H4 (cell line): ENCODE measurements around the gene U2AF1L4. TPM values are rescaled to one million over a fixed set of nuclear protein-coding genes. Genes with fewer than 3 reads are reported as not detected.

Experiments used
- DNase-seq: peaks from one replicate; pipeline ENCODE4 v3.0.0-alpha.2; 2015; ENCODE audit warnings: low spot score
- total RNA-seq: library from RNA; depleted of rRNA; stranded (reverse); fragments of >200 nt; shearing (Covaris generic); gene quantifications from 2 replicates; pipeline ENCODE4 v1.2.3, GENCODE V29; 2014; rRNA removed

Gene U2AF1L4
- total RNA-seq, 1 experiment from 2014 or later, result 27.5 TPM

- no peak for DNase-seq
These were observed 32.4 kb downstream of the U2AF1L4 start for GRCh38 chr19:35712567-35713505.

- no peak for DNase-seq
These were observed 34.2 kb downstream of the U2AF1L4 start for GRCh38 chr19:35710784-35711723.

- DNase-seq, result no peak
These were observed 36.8 kb downstream of the U2AF1L4 start for GRCh38 chr19:35708391-35708790.

- no peak for DNase-seq
These were observed 41.0 kb downstream of the U2AF1L4 start, which contains the start of gene ZBTB32 for GRCh38 chr19:35704218-35704617. Gene ZBTB32, plus strand, starts transcription at chr19:35704558. Its CDS starts 10,069 bp downstream, at chr19:35714627.

- DNase-seq, result no peak
These were observed 41.9 kb downstream of the U2AF1L4 start for GRCh38 chr19:35703343-35703742.

- peak; percentile 100 for DNase-seq
These were observed 42.8 kb downstream of the U2AF1L4 start for GRCh38 chr19:35702223-35703012.

- no peak for DNase-seq
These were observed 48.4 kb downstream of the U2AF1L4 start for GRCh38 chr19:35696835-35697234.

GRCh38 chr19:35695895-35696422 is 49.3 kb downstream of the U2AF1L4 start:
- DNase-seq, result no peak

GRCh38 chr19:35693835-35694599 is 51.2 kb downstream of the U2AF1L4 start:
- peak; percentile 96 for DNase-seq

GRCh38 chr19:35693422-35693821 is 51.8 kb downstream of the U2AF1L4 start:
- DNase-seq, result no peak

Other genes starting within 250 kb of the U2AF1L4 start
- 19.6 and 34.6 TPM in 2 replicates for gene DMKN, start 231.8 kb downstream of the U2AF1L4 start, total RNA-seq
- 0.45 TPM in 1 of 2 replicates, not detected in the other for gene SBSN, start 217.1 kb downstream of the U2AF1L4 start, total RNA-seq
- gene GAPDHS, start 212.0 kb downstream of the U2AF1L4 start, total RNA-seq, result not detected in 2 replicates
- 306 and 341 TPM in 2 replicates for gene TMEM147, start 199.8 kb downstream of the U2AF1L4 start, total RNA-seq
- not detected in 2 replicates for gene ATP4A, start 181.8 kb downstream of the U2AF1L4 start, total RNA-seq
- gene PMIS2, start 159.2 kb downstream of the U2AF1L4 start, total RNA-seq, result not detected in 2 replicates
- 17.2 and 22.7 TPM in 2 replicates for gene HAUS5, start 132.7 kb downstream of the U2AF1L4 start, total RNA-seq
- gene RBM42, start 116.4 kb downstream of the U2AF1L4 start, total RNA-seq, result 135 and 156 TPM in 2 replicates
- gene ETV2, start 103.7 kb downstream of the U2AF1L4 start, total RNA-seq, result 2.8 and 4.9 TPM in 2 replicates
- 1,937 and 2,103 TPM in 2 replicates for gene COX6B1, start 97.1 kb downstream of the U2AF1L4 start, total RNA-seq
- gene UPK1A, start 78.9 kb downstream of the U2AF1L4 start, total RNA-seq, result not detected in 2 replicates
- not detected in 2 replicates for gene ZBTB32, start 40.9 kb downstream of the U2AF1L4 start, total RNA-seq
- 4.9 and 8.8 TPM in 2 replicates for gene KMT2B, start 27.4 kb downstream of the U2AF1L4 start, total RNA-seq
- gene IGFLR1, start 3.0 kb downstream of the U2AF1L4 start, total RNA-seq, result 6.2 and 31.2 TPM in 2 replicates
- 91.4 and 100 TPM in 2 replicates for gene PSENEN, start 233 bp upstream of the U2AF1L4 start, total RNA-seq
- 11.5 and 15.5 TPM in 2 replicates for gene LIN37, start 3.2 kb upstream of the U2AF1L4 start, total RNA-seq
- gene HSPB6, start 11.6 kb upstream of the U2AF1L4 start, total RNA-seq, result not detected in 2 replicates
- 9.6 and 15.3 TPM in 2 replicates for gene PROSER3, start 12.8 kb upstream of the U2AF1L4 start, total RNA-seq
- gene ARHGAP33, start 30.1 kb upstream of the U2AF1L4 start, total RNA-seq, result 1.5 and 2.2 TPM in 2 replicates
- gene PRODH2, start 67.4 kb upstream of the U2AF1L4 start, total RNA-seq, result not detected in 2 replicates
- not detected in 2 replicates for gene NPHS1, start 107.1 kb upstream of the U2AF1L4 start, total RNA-seq
- gene KIRREL2, start 111.5 kb upstream of the U2AF1L4 start, total RNA-seq, result 0.08 and 0.19 TPM in 2 replicates
- gene APLP1, start 123.2 kb upstream of the U2AF1L4 start, total RNA-seq, result 28.7 and 45.8 TPM in 2 replicates
- 1.4 and 1.8 TPM in 2 replicates for gene NFKBID, start 155.1 kb upstream of the U2AF1L4 start, total RNA-seq
- gene HCST, start 157.1 kb upstream of the U2AF1L4 start, total RNA-seq, result not detected in 2 replicates
- gene TYROBP, start 162.9 kb upstream of the U2AF1L4 start, total RNA-seq, result not detected in 2 replicates
- gene LRFN3, start 191.0 kb upstream of the U2AF1L4 start, total RNA-seq, result 4.6 and 5.6 TPM in 2 replicates
- 40.4 and 61.9 TPM in 2 replicates for gene SDHAF1, start 249.8 kb upstream of the U2AF1L4 start, total RNA-seq